Measurements from ENCODE around the gene GRIA1.
"Not testable (repeated sequence)": the region's sequence is repeated elsewhere in the genome, so short reads cannot be mapped to it uniquely, and the experiment has no call there.

GRIA1 gene

GRCh38 chr5:153717287-153717686 is 226.8 kb downstream of the GRIA1 start:
- DNase-seq = no peak
- Histone ChIP-seq H3K9me3 (no peaks in the 10 kb centered on the region), H3K27me3 (no peaks in the 10 kb centered on the region), H3K4me1 (peaks cover 0 to 17% (median 3%) of the 10 kb centered on the region in 4 donors), H3K27ac (no peak overlapping the region), H3K4me3 (no peak overlapping the region), H3K36me3 (no peaks in the 10 kb centered on the region)
- no peak for TF ChIP-seq CTCF (IDR thresholded peaks at IDR 0.05)
- intact Hi-C loops (cut with DNase I; ENCODE audit: low total_unique reads) = no loop called here

- intact Hi-C loops (cut with DNase I; ENCODE audit: low total_unique reads) = no loop called here
- H3K4me1 ChIP-seq = peaks cover 0 to 17% (median 3%) of the 10 kb centered on the region in 4 donors
- peak overlapping the region; percentile 26 to 41 for H3K27ac ChIP-seq
- TF ChIP-seq CTCF (IDR thresholded peaks at IDR 0.05) = no peak
- H3K36me3 ChIP-seq = no peaks in the 10 kb centered on the region
- H3K27me3 ChIP-seq = no peaks in the 10 kb centered on the region
- peak in 1 of 2 donors; percentile 66 for DNase-seq
- no peak overlapping the region for H3K4me3 ChIP-seq
- H3K9me3 ChIP-seq = no peaks in the 10 kb centered on the region
These were observed 228.2 kb downstream of the GRIA1 start for GRCh38 chr5:153718713-153719112.

GRCh38 chr5:153719324-153719723 is 228.9 kb downstream of the GRIA1 start:
- no peak for DNase-seq
- Histone ChIP-seq H3K4me3 (no peak overlapping the region), H3K27ac (peak overlapping the region; percentile 26 to 41), H3K36me3 (no peaks in the 10 kb centered on the region), H3K27me3 (no peaks in the 10 kb centered on the region), H3K9me3 (no peaks in the 10 kb centered on the region), H3K4me1 (peaks cover 0 to 17% (median 3%) of the 10 kb centered on the region in 4 donors)
- intact Hi-C loops (cut with DNase I; ENCODE audit: low total_unique reads) = no loop called here
- no peak for TF ChIP-seq CTCF (IDR thresholded peaks at IDR 0.05)

- H3K36me3 ChIP-seq; H3K4me3 ChIP-seq; intact Hi-C loops (cut with DNase I; ENCODE audit: low total_unique reads); H3K27me3 ChIP-seq; DNase-seq; H3K9me3 ChIP-seq; H3K27ac ChIP-seq: not testable (repeated sequence)
- H3K4me1 ChIP-seq = peaks cover 0 to 16% (median 3%) of the 10 kb centered on the region in 4 donors
These were observed 232.6 kb downstream of the GRIA1 start for GRCh38 chr5:153723022-153723610.

- no peak for DNase-seq
- no peak for TF ChIP-seq CTCF (IDR thresholded peaks at IDR 0.05)
- Histone ChIP-seq H3K4me3 (no peak overlapping the region), H3K36me3 (no peaks in the 10 kb centered on the region), H3K27me3 (no peaks in the 10 kb centered on the region), H3K4me1 (peaks cover 0 to 5% (median 0%) of the 10 kb centered on the region in 4 donors), H3K27ac (no peak overlapping the region), H3K9me3 (no peaks in the 10 kb centered on the region)
- intact Hi-C loops (cut with DNase I; ENCODE audit: low total_unique reads) = loop anchor here (10.0 kb wide), 1 partner anchor 63 kb away; no protein-coding TSS in a partner anchor
These were observed 251.6 kb downstream of the GRIA1 start for GRCh38 chr5:153742060-153742459.

GRCh38 chr5:153744751-153745150 is 254.3 kb downstream of the GRIA1 start:
- no peak for TF ChIP-seq CTCF (IDR thresholded peaks at IDR 0.05)
- intact Hi-C loops (cut with DNase I; ENCODE audit: low total_unique reads) = loop anchor here (10.0 kb wide), 1 partner anchor 60 kb away; no protein-coding TSS in a partner anchor
- H3K9me3 ChIP-seq = no peaks in the 10 kb centered on the region
- H3K36me3 ChIP-seq = no peaks in the 10 kb centered on the region
- H3K27ac ChIP-seq = no peak overlapping the region
- H3K4me1 ChIP-seq = peaks cover 0 to 5% (median 0%) of the 10 kb centered on the region in 4 donors
- H3K4me3 ChIP-seq = no peak overlapping the region
- no peaks in the 10 kb centered on the region for H3K27me3 ChIP-seq
- DNase-seq = no peak
